ENCODE measurements around the gene OSBPL2.
A peak's percentile ranks its signal among the peaks of the same experiment; 100 is the strongest.

Gene OSBPL2

DNA sequence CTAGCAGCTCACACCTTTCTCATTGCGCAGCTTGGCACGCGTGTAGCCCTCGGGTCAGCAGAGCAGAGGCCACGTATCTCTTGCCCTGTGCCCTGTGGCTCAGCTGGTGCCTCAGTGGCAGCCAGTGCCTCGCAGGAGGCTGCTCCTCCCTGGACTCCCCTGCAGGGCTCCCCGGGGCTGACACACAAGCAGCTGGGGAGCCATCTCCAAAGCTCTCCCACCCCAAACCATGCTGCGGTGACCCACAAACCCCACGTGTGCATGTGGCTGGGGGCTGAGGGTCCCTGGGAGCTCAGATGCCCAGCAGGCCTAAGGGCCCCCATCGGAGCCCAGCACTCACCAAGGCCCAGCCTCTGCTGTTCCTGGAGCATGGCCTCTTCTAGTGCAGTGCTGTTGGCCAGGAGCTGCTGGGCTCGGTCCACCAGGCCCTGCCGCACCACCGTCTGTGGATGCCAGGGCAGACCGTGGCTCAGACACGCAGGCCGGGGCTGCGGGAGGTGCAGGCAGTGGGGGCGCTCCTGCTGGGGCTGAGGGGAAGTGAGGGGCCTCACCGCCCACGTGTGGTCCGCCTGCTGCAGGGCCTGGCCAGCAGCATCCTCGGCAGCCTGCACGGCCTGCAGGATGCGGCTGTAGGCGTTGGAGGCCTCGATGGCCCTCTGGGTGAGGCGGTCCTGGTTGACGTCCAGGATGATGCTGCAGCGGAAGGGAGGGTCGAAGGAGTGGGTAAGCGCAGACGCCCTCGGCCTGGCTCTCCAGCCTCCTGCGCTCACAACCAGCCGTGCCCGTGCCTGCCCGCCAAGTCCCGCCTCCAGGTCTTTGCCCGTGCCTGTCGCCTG lies 78.2 kb downstream of the OSBPL2 start:
- no peak for DNase-seq

DNA sequence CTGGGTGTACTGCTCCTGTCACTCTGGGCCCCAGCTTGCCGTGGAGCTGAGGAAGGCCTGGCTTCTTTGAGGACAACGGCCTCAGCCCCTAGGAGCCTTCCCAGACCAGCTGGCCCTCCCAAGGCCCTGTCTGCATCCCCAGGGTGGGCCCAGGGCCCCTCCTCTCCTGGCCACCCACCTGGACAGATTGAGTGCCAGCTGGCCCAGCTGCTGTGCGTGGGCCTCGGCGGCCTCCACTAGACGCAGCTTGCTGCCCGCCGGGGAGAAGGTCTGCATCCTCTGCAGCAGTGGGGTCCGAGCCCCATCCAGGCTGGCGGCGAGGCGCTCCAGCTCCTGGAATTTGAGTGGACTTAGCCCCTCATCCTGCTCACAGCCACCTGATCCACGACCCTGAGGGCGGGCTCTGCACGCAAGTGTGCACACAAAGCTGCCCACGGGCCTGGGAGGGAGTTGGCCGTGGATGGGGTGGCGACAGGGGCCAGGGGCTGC lies 78.9 kb downstream of the OSBPL2 start:
- DNase-seq, result no peak

DNA sequence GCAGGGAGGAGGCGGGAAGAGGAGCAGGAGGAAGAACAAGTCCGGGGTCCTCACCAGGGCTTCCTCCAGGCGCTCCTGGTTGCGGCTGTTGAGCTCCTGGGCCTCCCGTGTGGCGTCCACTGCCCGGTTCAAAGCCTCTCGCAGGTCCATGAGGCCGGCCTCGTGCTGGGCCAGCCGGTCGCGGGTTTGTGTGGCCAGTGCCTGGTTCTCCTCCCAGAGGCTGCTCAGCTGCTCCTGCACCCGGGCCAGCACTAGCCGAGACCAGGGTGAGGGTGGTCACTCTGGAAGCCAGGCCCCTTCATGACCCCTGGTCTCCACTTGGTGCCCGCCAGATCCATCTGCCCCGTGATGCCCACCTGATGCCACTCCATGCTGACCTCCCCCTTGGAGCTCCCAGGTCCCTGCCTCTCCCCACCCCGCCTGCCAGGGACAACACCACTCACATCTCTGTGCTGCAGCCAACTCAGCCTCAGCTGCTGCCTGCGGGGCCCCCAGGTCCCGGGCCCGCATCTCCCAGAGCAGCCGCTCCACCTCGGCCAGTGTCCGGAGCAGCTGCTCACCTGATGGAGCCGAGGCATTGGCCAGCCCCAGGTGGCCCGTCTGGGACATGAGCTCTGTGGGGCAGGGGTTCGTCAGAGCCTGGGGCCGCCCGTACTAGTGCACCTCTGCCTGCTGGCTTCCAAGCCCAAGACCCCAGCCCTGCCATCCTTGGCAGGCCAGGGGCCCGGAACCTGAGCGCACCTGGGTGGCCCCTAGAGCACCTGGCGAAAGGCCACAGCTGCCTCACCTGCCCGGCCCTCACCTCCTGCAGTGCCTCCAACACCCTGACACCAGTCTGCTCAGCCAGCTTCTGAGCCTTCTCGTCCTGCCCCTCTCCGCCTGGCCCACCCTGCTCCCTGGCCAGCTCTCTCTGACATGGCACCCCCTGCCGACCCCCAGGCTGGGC lies 80.4 kb downstream of the OSBPL2 start:
- DNase-seq, result no peak

DNA sequence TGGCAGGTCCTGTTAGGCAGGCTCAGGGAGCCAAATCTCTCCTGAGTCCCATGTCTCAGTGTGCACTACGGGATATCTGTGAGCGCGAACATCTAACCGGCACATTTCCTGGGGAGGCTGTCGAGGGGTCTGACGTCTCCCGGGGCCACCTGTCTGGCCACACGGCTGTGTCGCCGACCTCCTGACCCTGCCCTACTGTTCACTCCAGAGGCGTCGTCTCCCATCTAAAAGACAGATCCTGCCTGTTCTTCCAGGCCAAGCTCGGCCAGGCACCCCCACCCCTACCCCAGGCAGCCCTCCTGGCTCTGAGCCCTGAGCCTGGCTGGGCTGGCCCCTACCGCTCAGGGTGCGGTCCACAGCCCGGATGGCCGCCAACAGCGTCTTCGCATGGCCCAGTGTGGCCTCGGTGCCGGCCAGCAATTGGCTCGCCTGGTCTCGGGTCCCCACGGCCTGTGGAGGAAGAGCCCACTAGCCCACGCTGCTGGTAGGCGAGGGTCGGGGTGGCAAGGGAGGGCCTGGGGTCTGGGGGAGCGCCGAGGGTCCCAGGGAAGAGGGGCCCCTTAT lies 81.1 kb downstream of the OSBPL2 start:
- no peak for DNase-seq

DNA sequence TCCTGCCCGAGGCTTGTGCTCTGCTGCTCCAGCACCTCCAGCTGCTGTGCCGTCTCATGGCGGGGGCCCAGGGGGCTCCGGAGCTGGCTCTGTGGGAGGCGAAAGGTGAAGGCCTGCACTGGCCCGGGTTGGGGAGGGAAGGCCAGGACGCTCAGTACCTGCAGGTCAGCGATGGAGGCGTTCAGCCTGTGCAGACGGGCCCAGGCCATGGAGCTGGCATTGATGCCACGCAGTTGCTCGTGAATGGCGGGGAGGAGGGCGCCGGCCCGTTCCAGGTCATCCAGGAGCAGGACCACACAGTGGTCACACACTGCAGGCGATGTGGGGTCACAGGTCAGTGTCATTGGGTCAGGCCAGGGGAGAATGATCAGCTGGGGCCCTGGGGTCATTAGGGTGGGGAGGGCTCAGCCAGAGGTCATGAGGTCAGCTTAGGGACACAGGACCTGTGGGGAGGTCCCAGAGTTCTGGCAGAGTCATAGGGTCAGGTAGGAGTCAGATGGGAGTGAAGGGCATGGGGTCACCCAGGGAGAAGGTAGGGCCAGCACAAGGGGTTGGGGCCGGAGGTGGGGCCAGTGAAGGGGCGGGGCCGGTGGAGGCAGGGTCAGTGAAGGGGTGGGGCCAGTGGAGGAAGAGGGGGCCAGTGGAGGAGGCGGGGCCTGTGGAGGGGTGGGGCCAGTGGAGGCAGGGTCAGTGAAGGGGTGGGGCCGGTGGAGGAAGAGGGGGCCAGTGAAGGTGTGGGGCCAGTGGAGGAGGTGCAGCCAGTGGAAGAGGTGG lies 82.4 kb downstream of the OSBPL2 start:
- DNase-seq, result peak; percentile 4

DNA sequence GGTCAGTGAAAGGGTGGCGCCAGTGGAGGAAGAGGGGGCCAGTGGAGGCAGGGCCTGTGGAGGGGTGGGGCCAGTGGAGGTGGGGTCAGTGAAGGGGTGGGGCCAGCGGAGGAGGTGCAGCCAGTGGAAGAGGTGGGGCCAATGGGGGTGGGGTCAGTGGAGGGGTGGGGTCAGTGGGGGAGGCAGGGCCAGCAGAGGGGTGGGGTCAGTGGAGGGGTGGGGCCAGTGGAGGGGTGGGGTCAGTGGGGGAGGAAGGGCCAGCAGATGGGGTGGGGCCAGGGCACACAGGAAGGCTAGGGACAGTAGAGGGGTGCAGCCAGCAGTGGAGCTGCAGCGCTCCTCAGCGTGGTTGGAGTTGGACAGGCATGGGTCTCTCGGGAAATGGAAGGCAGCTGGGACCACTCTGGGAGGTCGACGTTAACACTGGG lies 83.2 kb downstream of the OSBPL2 start:
- no peak for DNase-seq

DNA sequence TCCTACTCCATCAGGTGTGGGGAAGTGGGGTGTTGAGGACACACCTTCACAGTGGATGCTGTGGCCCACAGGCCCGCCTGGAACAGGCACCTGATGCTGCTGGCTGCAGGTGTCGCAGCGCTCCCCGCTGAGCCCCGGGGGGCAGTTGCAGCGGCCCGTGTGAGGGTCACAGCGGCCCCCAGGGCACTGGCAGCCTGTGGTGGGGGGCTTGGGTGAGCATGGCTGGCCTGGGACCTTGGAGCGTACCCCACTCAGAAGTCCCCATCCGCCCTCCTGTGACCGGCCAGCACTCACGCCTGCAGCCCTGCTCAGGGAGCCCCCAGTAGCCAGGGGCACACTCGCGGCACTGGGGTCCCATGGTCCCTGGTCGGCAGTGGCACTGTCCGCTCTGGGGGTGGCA lies 83.7 kb downstream of the OSBPL2 start:
- DNase-seq, result no peak

DNA sequence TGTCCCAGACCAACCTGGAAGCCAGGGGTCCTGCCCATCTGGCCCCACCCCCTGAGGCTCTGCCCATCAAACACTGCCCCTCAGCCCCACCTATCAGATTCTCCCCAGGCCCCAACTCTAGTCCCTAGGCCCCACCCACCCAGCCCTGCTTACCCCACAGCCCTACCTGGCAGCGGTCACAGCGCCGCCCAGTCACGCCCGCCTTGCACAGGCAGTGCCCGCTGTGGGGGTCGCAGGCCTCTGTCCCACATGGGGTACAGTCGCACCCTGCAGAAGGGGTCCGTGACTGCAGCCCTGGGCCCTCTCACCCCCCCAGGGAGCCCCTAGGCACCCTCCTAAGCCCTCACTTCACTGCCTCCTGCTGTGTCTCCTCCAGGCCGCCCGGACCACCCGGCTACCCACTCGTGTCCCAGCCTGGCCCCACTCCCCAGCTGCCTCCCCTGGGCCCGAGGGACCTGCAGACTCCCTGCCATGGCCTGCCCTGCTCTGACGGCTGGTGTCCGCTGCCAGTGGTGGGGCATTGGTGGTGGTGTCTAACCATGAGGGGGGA lies 84.2 kb downstream of the OSBPL2 start:
- DNase-seq, result no peak

DNA sequence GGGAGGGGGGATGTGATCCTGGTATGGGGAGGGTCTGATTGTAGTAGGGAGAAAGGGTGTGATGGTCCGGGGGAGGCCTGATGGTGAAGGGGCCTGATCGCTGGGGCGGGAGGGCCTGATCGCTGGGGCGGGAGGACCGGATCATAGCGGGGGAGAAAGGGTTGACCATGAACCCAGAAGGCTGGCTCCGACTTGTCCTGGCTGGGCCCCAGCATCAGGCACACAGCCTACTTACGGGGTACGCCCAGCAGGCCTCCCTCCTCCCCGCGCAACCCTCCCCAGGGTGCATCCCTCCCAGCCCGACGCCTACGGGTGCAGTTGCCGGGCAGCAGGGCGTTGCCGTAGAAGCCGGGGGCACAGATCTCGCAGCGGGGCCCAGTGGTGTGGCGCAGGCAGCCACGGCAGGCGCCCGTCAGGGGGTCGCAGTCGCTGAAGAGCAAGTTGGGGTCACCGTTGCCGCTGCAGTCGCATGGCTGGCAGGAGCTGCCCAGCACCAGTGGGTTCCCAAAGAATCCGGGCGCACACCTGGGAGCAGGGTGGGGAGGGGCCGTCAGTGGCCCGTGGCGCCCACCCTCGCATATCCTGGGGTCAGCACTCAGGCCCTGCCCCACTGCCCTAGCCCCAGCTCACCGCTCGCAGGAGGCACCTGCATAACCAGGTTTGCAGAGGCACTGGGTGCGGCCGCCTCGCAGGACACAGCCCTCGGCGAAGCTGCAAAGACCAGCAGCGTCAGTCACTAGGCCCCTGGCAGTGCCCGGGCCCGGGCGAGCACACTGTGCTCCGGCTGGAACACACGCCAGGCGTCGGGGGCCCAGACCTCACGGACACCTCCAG lies 85.0 kb downstream of the OSBPL2 start:
- no peak for DNase-seq

DNA sequence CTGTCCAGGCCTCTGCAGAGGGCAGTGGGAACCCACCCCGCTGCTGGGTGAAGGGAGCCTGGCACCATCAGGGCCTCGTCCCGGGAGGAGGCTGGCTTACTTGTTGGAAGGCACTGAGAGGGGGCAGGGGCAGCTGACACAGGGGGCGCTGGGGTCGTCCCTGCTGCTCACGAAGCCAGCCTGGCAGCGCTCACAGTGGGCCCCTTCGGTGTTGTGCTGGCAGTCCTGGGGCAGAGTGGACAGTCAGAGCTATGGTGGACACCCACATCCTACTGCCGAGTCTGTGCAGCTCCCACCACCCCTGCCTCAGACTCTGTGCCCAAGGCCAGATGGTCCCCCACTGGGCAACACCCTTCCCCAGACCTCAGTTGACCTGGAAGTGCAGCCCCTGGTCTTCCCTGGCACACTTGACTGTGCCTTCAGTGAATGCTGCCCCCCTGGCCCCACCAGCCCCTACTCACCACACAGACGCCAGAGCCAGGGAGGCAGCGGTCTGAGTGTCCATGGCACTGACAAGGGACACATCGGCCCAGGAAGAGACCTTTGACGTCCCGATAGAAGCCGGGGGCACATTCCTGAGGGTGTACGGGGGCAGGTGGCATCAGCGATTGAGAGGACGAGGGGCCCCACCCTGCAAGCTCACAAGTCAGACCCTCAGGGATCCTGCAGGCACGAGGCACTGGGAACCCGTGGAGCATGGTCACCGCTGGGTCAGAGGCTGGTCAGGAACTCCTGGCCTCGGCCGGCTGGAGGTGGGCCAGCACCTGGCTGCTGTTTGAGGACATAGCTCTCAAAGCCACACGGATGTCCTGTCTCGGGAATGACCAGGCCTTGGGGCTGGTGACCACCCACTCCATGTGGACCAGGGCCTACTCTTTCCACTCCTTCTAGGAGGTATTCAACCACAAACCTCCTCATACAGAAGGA lies 85.9 kb downstream of the OSBPL2 start:
- DNase-seq, result no peak

DNA sequence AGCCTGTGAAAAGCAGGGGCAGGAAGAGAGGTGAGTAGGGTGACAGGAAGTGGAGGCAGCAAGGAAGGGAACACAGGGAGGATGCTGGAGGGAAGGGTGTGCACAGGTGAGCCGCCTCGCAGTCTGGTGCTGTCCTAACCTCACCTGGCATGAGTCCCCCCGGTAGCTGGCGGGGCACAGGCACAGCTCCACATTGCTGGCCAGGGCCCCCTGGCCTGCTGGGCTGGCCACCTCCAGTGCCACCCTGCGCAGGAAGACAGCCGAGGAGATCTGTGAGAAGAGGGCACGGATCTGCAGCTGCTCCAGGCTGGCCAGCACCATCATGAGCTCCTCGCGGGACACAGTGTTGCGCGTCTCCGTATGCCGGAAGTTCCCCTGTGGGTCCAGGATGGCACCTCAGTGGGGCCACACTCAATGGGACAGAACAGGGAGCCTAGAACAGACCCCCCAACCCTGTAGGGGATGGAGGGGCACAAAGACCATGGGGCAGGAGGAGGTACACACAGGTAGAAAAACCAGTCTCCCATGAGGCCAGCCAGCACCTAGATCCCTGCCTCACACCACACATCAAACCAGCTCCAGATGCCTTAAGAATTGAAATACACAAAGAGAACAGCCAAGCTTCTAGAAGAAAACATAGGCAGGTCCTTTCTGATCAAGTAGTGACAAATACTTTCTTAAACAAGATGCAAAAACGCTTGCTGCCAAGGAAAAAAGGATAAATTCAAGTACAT lies 87.0 kb downstream of the OSBPL2 start:
- no peak for DNase-seq

DNA sequence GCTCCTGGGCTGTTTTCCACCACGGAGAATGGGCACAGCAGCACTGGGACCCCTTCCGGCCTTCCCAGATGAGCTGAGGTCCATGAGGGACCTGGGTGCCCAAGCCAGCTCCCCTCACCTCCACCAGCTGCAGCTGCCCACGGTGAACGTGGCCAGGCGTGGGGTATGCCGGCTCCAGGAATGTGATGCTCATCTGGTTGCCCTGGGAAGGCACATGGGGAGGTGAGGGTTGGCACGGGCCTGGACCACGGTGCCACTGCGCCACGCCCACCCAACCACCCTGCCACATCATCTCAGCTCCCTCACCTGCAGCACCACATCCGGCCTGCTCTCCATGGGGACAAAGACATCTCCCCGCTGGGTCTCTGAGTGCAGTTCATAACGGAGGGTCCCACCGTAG lies 88.2 kb downstream of the OSBPL2 start:
- DNase-seq, result no peak

DNA sequence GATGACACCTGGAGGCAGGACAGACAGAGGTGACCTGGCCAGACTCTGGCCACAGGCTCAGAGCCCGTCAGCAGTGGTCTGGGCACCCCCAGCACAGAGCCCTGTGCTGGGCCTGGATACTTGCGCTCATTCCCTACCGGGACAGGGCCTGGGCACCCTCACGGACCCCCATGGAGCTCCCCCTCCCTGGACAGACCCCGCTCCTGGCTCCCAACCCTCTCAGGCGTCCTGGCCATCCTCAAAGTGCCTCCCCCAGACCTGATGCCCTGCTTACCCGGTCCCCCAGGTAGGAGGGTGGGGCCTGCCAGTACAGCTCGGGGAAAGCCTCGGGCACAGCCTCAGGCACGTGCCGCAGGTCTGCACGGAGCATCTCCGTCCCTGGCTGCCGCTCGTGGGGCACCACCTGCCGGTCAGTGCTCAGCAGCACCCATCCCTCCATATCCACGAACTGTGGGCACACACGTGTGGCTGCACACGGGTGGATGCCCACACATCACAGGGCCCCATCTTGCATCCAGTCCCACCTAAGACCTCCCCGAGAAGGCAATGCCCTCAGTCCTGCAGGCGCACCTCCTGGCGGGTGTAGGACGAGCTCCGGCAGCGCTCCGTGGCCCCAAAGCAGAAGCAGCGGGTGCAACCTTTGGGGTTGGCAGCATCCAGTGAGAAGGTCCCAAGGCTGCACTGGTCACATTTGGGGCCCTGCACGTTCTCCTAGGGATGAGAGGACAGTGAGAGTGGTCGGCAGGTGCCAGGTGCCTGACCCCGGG lies 88.8 kb downstream of the OSBPL2 start:
- no peak for DNase-seq

DNA sequence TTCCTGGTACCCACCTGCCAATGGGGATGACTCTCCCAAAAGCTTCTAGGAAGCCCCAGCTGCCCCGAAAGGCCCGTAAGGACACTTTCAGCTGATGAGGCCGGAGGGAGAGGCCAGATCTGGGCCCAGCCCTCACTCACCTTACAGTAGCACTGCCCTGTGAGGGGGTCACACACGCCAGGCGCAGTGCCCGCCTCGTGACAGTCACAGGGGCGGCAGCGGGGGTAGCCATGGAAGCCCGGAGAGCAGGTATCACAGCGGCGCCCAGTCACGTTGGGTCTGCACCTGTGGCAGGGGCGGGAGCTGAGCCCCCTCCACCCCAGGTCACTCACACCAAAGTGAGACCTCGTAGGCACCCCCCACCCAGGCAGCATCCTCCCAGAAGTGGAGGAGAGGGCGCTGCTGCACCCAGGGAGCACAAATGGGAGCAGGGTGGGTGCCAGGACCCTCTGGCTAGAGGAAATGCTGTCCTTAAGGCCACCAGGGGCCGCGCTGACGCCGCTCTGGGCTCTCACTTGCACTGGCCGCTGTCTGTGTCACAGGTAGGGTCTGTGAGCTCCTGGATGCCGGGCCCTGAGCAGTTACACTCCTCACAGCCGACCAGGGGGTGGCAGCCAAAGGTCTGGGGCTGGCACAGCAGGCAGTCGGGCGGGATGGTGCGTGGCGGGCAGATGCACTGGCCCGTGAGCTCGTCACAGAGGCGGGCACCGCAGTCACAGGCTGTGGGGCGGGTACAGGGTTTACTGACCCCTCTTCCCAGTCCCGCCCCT lies 89.6 kb downstream of the OSBPL2 start:
- no peak for DNase-seq

DNA sequence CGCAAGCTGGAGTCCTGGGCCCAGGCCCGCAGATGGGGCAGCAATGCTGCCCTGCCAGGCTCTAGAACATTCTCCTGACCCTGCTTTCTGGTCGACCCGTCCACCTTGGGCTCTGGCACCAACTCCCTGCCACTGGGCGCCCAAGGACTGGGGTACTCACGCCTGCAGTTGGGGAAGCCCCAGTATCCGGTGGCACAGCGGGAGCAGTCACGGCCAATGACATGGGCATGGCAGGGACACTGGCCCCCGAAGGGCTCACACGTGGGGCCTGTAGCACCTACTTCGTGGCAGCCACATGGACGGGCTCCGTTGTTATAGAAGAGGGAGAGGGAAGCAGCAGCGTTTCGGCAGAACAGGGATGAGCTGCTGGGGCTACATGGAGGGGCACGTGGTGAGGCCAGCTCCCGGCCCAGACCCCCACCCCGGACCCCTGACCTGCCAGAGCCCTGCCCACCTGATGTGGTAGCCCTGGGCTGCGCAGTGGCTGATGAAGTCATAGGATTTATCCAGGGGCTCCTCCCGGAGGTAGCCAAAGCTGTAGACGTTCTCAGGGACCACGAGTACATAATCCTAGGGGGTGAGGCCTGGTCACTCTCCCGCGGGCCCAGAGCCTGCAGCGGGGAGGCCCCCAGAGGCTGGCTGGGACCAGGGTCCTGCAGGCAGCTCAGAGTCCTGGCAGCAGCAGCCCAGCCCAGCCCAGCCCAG lies 90.5 kb downstream of the OSBPL2 start:
- DNase-seq, result no peak

DNA sequence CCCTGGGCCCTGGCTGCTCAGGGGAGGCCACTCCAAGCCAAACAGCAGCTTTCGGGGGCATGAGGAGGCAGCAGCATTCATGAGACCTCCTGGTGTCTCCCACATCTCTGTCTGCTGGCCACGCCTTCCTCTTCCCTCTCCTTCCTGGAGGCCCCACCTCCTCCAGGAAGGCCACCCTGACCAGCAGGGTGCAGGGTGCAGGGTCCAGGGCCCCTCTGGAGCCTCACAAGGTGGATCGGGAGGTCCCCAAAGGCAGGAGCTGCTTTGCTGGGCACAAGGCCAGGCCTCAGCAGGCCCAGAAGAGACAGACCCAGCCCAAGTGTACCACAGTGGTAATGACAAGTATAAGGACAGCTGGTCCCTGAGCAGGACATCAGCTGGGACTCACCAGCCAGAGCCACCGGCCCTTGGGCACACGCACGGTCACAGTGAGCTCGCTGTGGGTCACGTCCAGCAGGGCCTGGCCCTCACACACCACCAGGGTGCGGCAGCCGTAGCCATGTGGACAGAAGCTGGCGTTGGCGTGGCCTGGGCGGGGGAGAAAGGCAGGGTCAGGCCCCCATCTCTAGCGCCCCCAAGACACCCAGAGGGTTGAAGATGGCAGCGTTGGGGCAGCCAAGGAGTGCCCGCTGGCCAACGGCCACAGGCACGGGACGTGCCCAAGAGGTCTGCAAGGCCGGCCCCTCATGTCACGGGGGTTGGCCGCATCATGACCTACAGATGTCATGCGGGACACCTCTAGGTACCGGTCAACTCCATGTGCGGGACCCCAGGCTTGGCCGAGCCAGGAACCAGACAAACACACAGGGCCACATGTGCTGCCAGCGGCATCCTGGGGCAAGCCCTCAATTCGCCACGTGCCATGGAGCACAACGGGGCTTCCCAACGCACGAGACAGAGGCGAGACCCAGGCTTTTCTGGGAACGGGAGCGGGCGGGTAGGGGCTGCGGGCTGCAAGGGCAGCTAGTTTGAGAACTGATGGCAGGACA lies 91.4 kb downstream of the OSBPL2 start:
- no peak for DNase-seq

All from suppressor macrophage treated with lipopolysaccharide for 4 hours (primary cell).